ENCODE results near the gene CCN2. TPM values are rescaled to one million over a fixed set of nuclear protein-coding genes. Genes with fewer than 3 reads are reported as not detected.

Gene CCN2
- total RNA-seq, 1 experiment from 2014 or later = 67.8 TPM

DNA sequence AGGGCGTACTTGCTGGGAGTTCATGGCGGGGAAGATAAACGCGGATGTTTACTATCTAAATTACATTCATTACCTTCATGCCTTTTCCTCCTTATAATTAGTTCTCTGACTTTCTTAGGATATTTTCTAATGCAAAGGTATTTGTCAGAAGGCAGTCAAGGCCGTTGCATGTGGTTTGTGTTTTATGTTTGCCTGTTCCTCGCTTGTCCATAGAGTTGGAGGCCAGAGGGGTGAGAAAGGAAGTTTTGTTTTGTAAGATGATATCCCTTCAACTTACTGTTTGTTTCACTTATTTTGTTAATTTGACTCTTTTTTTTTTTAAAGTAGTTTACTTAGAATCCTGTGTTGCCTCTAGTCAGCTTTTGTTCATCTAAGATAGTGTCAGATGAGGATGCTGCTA, 4.0 kb upstream of the CCN2 start:
- ATAC-seq = no peak
- H3K4me1 Mint-ChIP-seq = peaks cover 55% of the 10 kb centered on the region
- TF ChIP-seq ATF2 (CRISPR knock-in tag; IDR thresholded peaks at IDR 0.05; ENCODE audit: borderline replicate concordance, low read depth) (no peak), SP1 (CRISPR knock-in tag; conservative IDR thresholded peaks at IDR 0.05) (no peak)
- H3K27me3 Mint-ChIP-seq (ENCODE audit: low read depth) = no peaks in the 10 kb centered on the region
- H3K4me3 Mint-ChIP-seq = no peak overlapping the region
- no peaks in the 10 kb centered on the region for H3K9me3 Mint-ChIP-seq
- no peak for DNase-seq (ENCODE audit: low spot score)
- ChIA-PET POLR2A (interaction anchor here (0.6 to 0.8 kb wide), 2 partner anchors 11 to 155 kb away, joined by 3 to 4 read pairs; no protein-coding TSS in a partner anchor), CTCF (interaction anchor here (0.7 to 1.3 kb wide), 2 partner anchors 82 to 263 kb away, joined by 3 to 6 read pairs; no protein-coding TSS in a partner anchor)
- no peak overlapping the region; the same call in 1 of the 2 replicates for H3K27ac Mint-ChIP-seq
- peaks cover 7% of the 10 kb centered on the region for H3K36me3 Mint-ChIP-seq

GRCh38 chr6:131954775-131955107, 3.6 kb upstream of the CCN2 start:
- DNase-seq (ENCODE audit: low spot score) = no peak
- 0 out of 2 replicates have a peak overlapping the region, but pooled peaks have one; percentile 12 for H3K4me3 Mint-ChIP-seq
- H3K36me3 Mint-ChIP-seq = peaks cover 12% of the 10 kb centered on the region
- H3K27ac Mint-ChIP-seq = peak overlapping the region; percentile 68
- peaks cover 59% of the 10 kb centered on the region for H3K4me1 Mint-ChIP-seq
- ChIA-PET CTCF (interaction anchor here (0.7 kb wide), 1 partner anchor 82 kb away, joined by 3 read pairs; no protein-coding TSS in a partner anchor), POLR2A (interaction anchor here (0.6 kb wide), 1 partner anchor 154 kb away, joined by 4 read pairs; no protein-coding TSS in a partner anchor)
- no peak for TF ChIP-seq ATF1 (CRISPR knock-in tag; IDR thresholded peaks at IDR 0.05)
- no peak for TF ChIP-seq PRDM15 (CRISPR knock-in tag; IDR thresholded peaks at IDR 0.05)
- no peak for TF ChIP-seq ATF6 (CRISPR knock-in tag; IDR thresholded peaks at IDR 0.05)
- TF ChIP-seq GTF2I (CRISPR knock-in tag; conservative IDR thresholded peaks at IDR 0.05) = no peak
- TF ChIP-seq, protein P1, sequence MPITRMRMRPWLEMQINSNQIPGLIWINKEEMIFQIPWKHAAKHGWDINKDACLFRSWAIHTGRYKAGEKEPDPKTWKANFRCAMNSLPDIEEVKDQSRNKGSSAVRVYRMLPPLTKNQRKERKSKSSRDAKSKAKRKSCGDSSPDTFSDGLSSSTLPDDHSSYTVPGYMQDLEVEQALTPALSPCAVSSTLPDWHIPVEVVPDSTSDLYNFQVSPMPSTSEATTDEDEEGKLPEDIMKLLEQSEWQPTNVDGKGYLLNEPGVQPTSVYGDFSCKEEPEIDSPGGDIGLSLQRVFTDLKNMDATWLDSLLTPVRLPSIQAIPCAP (CRISPR knock-in tag; IDR thresholded peaks at IDR 0.05) = no peak
- TF ChIP-seq, protein P2, sequence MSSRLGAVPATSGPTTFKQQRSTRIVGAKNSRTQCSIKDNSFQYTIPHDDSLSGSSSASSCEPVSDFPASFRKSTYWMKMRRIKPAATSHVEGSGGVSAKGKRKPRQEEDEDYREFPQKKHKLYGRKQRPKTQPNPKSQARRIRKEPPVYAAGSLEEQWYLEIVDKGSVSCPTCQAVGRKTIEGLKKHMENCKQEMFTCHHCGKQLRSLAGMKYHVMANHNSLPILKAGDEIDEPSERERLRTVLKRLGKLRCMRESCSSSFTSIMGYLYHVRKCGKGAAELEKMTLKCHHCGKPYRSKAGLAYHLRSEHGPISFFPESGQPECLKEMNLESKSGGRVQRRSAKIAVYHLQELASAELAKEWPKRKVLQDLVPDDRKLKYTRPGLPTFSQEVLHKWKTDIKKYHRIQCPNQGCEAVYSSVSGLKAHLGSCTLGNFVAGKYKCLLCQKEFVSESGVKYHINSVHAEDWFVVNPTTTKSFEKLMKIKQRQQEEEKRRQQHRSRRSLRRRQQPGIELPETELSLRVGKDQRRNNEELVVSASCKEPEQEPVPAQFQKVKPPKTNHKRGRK (CRISPR knock-in tag; IDR thresholded peaks at IDR 0.05; ENCODE audit: borderline replicate concordance) = no peak
- TF ChIP-seq ZNF232 (CRISPR knock-in tag; IDR thresholded peaks at IDR 0.05) = no peak
- no peak for TF ChIP-seq NFE2L1 (CRISPR knock-in tag; IDR thresholded peaks at IDR 0.05)
- no peak for TF ChIP-seq NR1H2 (CRISPR knock-in tag; IDR thresholded peaks at IDR 0.05)
- no peak for TF ChIP-seq ZNF671 (CRISPR knock-in tag; IDR thresholded peaks at IDR 0.05)
- H3K27me3 Mint-ChIP-seq (ENCODE audit: low read depth) = no peaks in the 10 kb centered on the region
- H3K9me3 Mint-ChIP-seq = no peaks in the 10 kb centered on the region
- ATAC-seq = no peak
